ENCODE results near the gene MREG. TPM values are rescaled to one million over a fixed set of nuclear protein-coding genes. Genes with fewer than 3 reads are reported as not detected.

MREG gene
- total RNA-seq, 2 donors from 2014 or later, result 4.9 to 7.3 TPM

DNA sequence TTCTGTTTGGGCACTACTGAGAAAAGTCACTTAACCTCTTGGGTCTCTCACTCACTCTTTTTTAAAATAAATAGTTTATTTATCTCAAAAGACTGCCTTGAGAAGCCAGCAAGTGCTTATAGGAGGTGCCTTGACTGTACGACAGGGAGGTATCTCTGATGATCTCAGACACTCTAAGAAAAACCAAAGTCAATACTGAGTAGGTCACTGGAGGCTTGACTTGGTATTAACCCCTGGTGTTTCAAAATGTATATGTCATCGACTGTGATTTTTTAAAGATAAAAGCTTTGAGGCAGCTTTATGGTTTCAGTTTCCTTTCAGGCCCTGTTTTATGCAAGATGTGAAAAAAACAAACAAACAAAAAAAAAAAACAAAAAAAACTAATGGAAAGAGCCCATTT, 33.7 kb downstream of the MREG start:
- H3K27ac Mint-ChIP-seq, result no peak overlapping the region
- H3K9me3 Mint-ChIP-seq, result peaks cover 0 to 7% of the 10 kb centered on the region in 2 donors
- ATAC-seq (peak; percentile 35 to 59), DNase-seq (ENCODE audit: low spot score in 2 of 2) (no peak)
- peaks cover 8 to 15% of the 10 kb centered on the region in 2 donors for H3K36me3 Mint-ChIP-seq

DNA sequence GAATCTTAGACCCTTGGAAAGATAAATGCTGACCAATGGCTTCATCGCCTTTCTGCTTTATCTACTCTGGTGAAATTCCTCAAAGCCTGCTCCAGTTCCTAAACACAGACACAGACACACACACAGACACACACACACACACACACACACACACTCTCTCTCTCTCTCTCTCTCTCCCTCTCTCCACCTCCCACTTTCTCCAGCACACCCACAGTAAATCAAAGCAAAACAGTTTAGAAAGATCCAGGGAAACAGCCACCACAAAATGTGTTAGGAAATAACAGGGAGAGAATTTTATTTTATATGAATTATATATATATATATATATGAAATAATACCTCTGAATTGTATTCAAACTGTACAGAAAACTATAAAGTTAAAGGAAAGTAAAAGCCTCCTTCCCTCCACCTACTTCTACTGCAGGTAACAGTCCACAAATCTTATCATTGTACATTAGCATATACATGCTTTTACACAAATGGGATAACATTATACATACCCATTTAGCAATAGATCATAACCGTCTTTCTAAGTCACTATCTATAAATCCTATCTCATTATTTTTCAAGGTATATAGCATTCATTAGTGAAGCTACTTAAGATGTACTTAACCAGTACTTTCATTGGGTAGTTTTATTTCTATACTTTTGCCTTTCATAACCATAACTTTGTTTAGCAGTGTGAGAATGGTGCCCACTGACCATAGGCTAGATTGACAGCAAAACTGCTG, 38.5 kb downstream of the MREG start:
- DNase-seq (ENCODE audit: low spot score in 2 of 2) (no peak), ATAC-seq (no peak)
- peaks cover 19 to 24% of the 10 kb centered on the region in 2 donors for H3K36me3 Mint-ChIP-seq
- H3K27ac Mint-ChIP-seq, result no peak overlapping the region
- peaks cover 0 to 13% of the 10 kb centered on the region in 2 donors for H3K9me3 Mint-ChIP-seq

DNA sequence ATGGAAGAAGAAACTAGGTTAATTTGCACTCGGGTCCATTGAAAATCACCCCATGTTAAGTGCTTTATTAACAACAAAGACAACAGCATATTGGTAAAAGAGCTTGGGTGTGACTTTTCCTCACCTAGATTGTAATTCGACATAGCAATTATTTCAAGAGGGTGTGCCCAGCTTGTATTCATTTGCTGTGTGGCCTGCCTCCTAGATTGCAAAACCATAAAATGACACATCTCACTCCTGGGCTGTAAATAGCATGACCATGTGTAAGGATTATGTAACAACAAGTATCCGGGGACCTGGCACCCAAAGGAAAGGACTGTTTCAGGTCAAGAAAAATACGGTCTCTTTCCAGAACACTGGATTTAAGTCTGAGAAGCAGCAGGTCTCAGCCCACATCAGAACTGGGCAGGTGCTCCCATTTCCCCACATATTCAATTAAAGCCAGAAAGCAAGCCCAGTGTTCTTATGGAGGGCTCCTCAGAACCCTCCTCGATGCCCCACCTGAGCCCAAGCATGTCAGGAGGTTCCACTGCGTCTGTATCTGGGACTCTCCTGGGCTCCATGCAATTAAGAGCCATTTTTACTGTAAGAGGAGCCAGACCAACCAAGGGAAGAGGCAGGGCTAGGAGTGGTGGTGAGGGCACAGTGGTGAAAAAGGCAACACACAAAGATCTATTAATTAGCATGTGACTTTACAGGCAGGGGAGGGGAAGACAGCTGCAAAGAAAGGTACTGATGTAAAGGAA, 39.2 kb downstream of the MREG start:
- Mint-ChIP-seq H3K36me3 (peaks cover 19 to 20% of the 10 kb centered on the region in 2 donors), H3K27ac (no peak overlapping the region), H3K9me3 (peaks cover 0 to 13% of the 10 kb centered on the region in 2 donors)
- no peak for DNase-seq (ENCODE audit: low spot score in 2 of 2)
- ATAC-seq, result no peak

DNA sequence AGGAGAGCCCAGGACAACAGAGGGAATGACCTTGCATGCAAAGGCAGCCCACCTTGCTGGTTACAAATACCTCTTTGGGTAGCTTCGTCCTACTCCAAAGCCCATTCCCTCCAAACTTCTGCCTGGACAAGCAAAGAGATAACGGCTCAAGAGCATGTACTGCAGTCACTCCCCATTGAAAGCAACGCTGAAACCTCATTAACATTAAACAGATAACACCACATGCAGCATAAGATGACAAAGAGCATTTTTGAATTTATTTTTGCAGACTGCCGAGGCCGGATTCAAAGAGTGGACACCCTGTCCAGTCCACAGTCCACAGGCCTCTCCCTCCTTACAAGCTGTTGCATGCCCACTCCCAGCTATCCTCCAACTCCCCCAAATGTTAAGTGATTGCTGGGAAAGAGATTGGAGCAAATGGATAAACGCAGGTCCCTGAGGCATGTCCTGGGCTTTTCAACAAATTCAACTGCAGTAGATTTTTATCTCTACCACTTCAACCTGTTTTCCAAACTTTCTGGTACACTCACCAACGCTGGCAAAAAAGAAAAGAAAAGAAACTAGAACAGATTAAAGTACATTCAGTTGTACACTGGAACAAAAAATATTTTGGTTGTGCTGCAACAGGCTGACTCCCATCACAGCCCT, 40.1 kb downstream of the MREG start:
- no peak overlapping the region for H3K27ac Mint-ChIP-seq
- ATAC-seq (no peak), DNase-seq (ENCODE audit: low spot score in 2 of 2) (no peak)
- H3K9me3 Mint-ChIP-seq, result peaks cover 0 to 13% of the 10 kb centered on the region in 2 donors
- peaks cover 19 to 20% of the 10 kb centered on the region in 2 donors for H3K36me3 Mint-ChIP-seq

DNA sequence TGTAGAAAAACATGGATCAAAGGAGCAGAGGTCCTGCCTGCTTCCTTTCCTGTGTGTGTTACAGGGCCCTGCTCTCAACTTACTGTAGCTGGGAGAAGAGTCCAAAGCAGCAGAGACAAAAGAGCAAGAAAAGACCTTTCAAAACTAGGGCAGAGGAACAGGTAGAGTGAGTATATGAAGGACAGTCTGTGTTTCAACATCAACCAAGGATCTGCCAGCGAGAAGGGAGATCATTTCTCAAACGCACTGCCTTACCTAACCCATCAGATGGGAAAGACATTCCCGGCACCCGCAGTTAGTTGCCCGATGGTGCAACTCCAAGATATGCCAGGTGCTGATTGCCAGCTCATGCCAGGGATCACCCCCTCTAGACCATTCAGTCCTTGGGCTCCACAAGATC, 41.7 kb downstream of the MREG start:
- DNase-seq (ENCODE audit: low spot score in 2 of 2) (no peak), ATAC-seq (no peak)
- peaks cover 19 to 20% of the 10 kb centered on the region in 2 donors for H3K36me3 Mint-ChIP-seq
- no peak overlapping the region for H3K27ac Mint-ChIP-seq
- peaks cover 0 to 13% of the 10 kb centered on the region in 2 donors for H3K9me3 Mint-ChIP-seq

DNA sequence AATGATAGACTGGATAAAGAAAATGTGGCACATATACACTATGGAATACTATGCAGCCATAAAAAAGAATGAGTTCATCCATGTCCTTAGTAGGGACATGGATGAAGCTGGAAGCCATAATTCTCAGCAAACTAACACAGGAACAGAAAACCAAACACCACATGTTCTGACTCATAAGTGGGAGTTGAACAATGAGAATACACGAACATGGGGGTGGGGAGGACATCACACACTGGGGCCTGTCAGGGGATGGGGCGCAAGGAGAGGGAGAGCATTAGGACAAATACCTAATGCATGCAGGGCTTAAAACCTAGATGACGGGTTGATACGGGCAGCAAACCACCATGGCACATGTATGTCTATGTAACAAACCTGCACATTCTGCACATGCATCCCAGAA, 42.5 kb downstream of the MREG start:
- Mint-ChIP-seq H3K36me3 (peaks cover 19 to 20% of the 10 kb centered on the region in 2 donors), H3K27ac (peak overlapping the region; percentile 84 to 90), H3K9me3 (peaks cover 0 to 13% of the 10 kb centered on the region in 2 donors)
- DNase-seq (ENCODE audit: low spot score in 2 of 2), result peak in 1 of 2 donors; percentile 26
- peak in 1 of 2 donors; percentile 25 for ATAC-seq

DNA sequence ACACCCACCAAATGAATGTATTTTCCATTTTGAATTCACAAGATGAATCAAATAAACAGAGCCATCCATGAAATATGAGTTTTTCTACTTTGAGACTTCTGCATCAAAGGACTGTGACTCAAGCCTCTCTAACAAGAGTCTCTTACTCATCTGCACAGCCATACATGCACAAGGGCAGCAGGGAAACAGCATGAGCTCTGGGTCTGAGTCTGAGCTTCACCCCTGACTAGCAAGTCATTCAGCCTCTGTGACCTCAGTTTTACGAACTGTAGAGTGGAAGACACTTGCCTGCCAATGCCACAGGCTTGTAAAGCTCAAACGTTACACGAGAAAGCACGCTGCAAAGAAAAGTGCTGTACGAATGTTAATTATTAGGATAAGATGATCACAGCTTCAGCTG, 42.9 kb downstream of the MREG start:
- DNase-seq (ENCODE audit: low spot score in 2 of 2) (peak in 1 of 2 donors; percentile 51), ATAC-seq (peak; percentile 95 to 99)
- Mint-ChIP-seq H3K27ac (peak overlapping the region; percentile 84 to 90), H3K36me3 (peaks cover 19 to 20% of the 10 kb centered on the region in 2 donors), H3K9me3 (peaks cover 0 to 13% of the 10 kb centered on the region in 2 donors)

DNA sequence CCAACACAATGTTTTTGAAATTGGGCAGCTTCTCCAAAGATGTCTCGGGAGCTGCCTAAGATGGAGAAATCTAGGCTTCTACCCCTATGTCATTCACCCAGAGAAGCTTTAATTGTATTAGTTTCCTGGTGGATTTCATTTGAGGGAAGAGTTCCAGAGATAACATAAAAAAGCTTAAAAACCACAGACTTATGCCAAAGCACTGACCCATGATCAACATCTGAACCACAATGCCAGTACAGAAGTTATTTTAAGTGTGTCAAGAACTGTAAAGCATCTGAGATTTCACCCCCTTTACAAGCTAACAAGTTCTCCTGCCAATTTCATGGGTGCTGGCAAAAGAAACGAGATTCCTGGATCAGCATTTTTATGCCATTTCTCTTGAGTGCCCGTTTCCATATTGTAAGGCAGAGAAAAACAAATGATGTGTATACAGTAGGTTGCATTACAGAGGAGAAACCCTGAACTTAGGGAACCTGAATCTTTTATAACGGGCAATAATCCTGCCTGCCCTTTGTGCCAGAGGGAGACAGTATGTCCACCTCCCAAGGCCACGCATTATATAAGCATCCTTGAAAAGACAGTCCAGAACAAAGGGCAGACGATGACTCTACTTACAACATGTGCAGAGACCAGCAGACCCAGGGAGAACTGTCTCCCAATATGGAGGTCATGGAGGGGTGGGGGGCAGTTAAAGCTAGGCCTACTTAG, 44.1 kb downstream of the MREG start:
- peaks cover 0 to 13% of the 10 kb centered on the region in 2 donors for H3K9me3 Mint-ChIP-seq

DNA sequence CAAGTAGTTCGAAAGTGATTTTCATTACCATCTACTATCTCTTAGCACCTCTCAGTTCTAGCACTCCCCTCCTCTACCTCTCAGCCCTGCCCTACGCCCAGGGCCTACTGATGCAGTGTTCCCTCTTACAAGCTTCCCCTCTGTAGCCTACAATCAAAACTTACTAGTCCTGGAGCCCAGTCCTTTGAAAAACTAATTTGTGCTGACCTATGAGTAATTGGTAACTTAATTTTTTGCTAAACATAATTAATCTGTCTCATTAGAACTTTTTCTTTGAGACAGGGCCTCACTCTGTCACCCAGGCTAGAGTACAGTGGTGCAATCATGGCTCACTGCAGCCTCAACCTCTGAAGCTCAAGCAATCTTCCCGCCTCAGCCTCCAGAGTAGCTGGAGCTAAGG, 44.9 kb downstream of the MREG start:
- H3K27ac Mint-ChIP-seq, result peak overlapping the region; percentile 27 to 56
- H3K36me3 Mint-ChIP-seq, result peaks cover 19 to 20% of the 10 kb centered on the region in 2 donors
- ATAC-seq, result no peak

More for the DNA sequence above, 44.1 kb downstream of the MREG start:
- peaks cover 19 to 20% of the 10 kb centered on the region in 2 donors for H3K36me3 Mint-ChIP-seq
- peak overlapping the region in 1 of 2 donors; percentile 84 for H3K27ac Mint-ChIP-seq
- ATAC-seq (no peak), DNase-seq (ENCODE audit: low spot score in 2 of 2) (no peak)

DNA sequence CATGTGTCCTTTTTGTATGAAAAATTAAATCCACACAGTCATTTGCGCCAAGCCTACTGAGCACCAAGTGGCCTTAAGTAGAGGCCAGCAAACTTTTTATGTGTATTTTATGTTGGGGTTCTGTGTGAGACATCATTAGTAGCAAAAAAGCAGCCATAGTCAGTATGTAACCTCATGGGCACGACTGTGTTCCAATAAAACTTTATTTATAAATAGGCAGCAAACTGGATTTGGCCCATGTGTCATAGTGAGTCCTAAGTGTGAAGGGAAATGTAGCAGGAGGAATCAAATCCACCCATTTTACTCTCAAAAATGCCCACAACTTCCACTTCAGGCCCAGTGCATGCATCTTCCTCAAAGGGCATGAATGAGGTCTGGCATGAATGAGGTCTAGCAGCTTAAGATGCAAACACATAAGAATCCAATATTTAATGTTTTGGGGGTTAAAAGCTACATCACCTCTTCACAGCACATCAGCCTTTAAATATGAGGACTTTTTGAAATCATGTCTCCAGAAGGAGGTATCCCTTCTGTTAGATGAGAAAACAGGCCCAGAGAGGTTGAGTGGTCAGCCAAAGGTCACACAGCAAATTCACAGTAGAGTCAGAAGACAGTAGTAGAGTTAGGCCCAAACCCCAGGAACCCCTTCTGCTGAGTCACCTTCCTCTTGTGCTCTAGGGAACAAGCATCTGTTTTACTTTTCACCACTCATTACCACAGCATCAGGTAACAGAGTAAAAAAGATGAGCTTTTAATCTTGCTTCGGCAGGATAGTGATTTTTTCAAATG, 45.6 kb downstream of the MREG start:
- ATAC-seq (peak in 1 of 2 donors; percentile 53), DNase-seq (ENCODE audit: low spot score in 2 of 2) (no peak)
- peaks cover 15 to 20% of the 10 kb centered on the region in 2 donors for H3K36me3 Mint-ChIP-seq
- H3K27ac Mint-ChIP-seq, result peak overlapping the region in 1 of 2 donors; percentile 27
- peaks cover 0 to 13% of the 10 kb centered on the region in 2 donors for H3K9me3 Mint-ChIP-seq

More for the DNA sequence above, 44.9 kb downstream of the MREG start:
- DNase-seq (ENCODE audit: low spot score in 2 of 2), result no peak
- H3K9me3 Mint-ChIP-seq, result peaks cover 0 to 13% of the 10 kb centered on the region in 2 donors

DNA sequence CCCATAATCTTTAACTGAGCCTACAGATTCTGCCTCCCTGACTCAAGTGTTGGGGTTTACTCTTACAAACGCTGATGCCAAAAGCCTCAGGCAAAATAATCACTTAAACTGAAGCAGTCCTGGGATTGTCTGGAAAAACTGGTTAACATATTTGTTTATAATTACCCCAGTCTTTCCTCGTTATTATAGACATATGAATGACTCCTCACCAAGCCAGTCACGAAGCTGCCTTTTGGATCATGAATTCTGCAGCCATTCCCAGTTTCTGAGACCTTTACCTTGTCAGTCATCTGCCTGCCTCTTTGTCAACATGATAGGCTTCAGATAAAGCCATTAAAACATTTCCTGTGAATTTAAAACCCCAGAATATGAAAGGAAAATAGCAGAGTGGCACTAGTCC, 46.4 kb downstream of the MREG start:
- Mint-ChIP-seq H3K36me3 (peaks cover 14 to 20% of the 10 kb centered on the region in 2 donors), H3K27ac (no peak overlapping the region), H3K9me3 (peaks cover 0 to 13% of the 10 kb centered on the region in 2 donors)
- no peak for ATAC-seq
- DNase-seq (ENCODE audit: low spot score in 2 of 2), result no peak

DNA sequence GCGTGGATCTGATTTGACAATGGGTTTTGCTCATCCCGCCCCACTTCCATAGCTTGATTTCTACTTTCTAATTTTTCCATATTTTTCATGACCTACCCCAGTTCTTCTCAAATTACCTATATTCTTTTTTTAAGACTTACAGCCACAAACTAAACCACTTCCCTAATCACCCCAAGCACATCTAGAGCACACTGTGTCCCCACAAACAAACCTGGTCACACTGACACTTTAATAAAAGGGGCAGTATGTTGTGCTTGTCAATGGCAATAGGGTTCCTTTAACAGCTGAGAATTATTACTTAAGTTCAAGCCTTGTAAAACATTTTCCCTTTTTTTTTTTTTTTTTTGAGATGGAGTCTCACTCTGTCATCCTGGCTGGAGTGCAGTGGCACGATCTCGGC, 47.1 kb downstream of the MREG start:
- Mint-ChIP-seq H3K9me3 (peaks cover 0 to 8% of the 10 kb centered on the region in 2 donors), H3K27ac (no peak overlapping the region), H3K36me3 (peaks cover 7 to 14% of the 10 kb centered on the region in 2 donors)
- DNase-seq (ENCODE audit: low spot score in 2 of 2) (no peak), ATAC-seq (no peak)

DNA sequence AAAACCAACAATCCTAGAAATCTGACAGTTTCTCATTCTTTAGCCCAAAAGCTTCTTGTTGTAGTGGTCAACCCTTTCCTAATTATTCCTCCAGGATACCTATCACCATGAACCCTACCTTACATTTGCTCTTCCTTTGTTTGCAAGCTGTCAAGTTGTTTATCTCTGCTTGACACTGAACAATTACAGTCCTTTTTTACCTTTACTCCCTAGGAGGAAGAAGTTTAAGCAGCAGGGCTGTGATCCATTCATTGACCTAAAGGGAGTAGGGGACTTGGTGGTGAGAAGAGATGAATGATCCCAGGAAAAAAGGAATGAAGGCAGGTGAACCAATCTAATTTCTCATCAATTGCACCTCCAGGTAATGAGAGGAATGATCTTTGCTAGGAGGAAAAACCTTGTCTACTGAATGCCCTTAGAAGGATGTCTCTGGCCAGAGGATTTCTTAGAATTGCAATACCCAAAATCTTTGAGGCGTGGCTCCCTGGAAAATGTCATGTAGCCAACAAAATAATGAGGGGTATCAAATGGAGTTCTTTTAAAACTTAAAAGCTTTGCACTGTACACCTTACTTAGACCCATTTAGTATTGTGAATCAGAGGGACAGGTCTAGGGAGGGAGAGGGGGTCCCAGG, 47.7 kb downstream of the MREG start:
- ATAC-seq, result no peak
- DNase-seq (ENCODE audit: low spot score in 2 of 2), result no peak

DNA sequence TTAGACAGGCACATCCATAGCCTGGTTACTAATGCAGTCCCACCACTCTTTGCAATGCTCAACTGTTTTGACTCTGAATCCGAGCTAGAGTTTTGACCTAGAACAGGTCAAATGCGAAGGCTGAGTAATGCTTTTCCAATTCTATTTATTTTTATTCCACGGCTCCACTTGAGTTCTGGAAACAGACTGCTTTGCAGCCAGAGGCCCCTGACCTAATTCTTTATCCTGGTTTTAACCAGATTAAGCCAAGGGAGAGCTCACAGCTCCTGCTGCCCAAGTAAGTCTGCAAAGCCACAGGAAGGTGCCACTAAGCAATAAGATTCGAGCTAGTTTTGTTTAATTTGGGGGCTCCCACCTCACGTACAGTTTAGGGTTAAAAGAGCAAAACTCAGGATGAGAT, 51.4 kb downstream of the MREG start:
- Mint-ChIP-seq H3K9me3 (peaks cover 0 to 8% of the 10 kb centered on the region in 2 donors), H3K27ac (no peak overlapping the region), H3K36me3 (peaks cover 9 to 15% of the 10 kb centered on the region in 2 donors)
- ATAC-seq (no peak), DNase-seq (ENCODE audit: low spot score in 2 of 2) (no peak)

More for the DNA sequence above, 47.7 kb downstream of the MREG start:
- H3K9me3 Mint-ChIP-seq, result peaks cover 0 to 1% of the 10 kb centered on the region in 2 donors
- peaks cover 3 to 8% of the 10 kb centered on the region in 2 donors for H3K36me3 Mint-ChIP-seq
- H3K27ac Mint-ChIP-seq, result no peak overlapping the region

DNA sequence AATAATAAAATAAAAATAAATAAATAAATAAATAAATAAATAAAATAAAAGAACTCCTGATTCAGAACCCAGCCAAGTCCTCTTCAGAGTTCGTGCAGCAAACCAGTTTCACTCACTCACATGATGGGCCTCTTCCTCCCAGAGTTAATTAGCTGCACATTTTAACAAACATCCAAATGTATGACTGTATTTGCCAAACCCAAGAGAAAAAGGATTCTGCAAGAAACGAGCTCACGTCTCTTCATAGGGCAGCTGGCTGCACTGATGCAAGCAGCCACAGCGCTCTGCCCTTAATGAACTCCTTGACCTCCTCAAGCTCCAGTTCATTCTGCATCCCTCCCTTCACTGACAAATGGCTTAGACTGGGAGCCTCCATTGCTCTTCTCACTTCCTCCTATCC, 55.1 kb downstream of the MREG start:
- Mint-ChIP-seq H3K27ac (no peak overlapping the region), H3K9me3 (peaks cover 0 to 8% of the 10 kb centered on the region in 2 donors), H3K36me3 (peaks cover 9 to 15% of the 10 kb centered on the region in 2 donors)
- no peak for ATAC-seq
- no peak for DNase-seq (ENCODE audit: low spot score in 2 of 2)
